ENCODE results near the gene TMEM114. TPM values are rescaled to one million over a fixed set of nuclear protein-coding genes. Genes with fewer than 3 reads are reported as not detected.

The TMEM114 gene
- total RNA-seq, 4 donors from 2014 or later = not detected

DNA sequence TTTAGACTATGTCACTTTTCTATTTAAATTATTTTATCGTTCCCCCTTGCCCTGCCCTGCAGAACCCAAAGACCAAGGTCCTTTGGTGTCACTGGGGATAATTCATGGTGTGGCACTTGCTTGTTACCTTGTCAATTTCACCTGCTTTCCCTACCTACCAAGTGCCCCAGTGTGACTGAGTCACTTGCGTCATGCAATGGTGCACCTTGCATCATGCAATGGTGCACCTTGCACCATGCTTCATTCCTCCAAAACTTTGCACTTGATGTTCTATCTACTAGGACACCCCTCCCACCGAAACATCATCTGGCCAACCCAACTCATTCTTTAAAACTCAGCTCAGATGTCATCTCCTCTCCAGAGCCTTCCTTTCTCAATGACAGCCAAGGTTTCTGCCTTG is 47.1 kb downstream of the TMEM114 start:
- H3K36me3 ChIP-seq = no peaks in the 10 kb centered on the region
- WGBS, 2 donors = 63 to 94% methylated on average over 3 of the region's 3 CpGs
- no peak overlapping the region for H3K4me3 ChIP-seq
- no peak for TF ChIP-seq EP300 (IDR thresholded peaks at IDR 0.05)
- no peak overlapping the region for H3K27ac ChIP-seq
- no peaks in the 10 kb centered on the region for H3K9me3 ChIP-seq
- H3K4me1 ChIP-seq = no peaks in the 10 kb centered on the region
- DNase-seq (ENCODE audit: low spot score in 2 of 2) = no peak
- H3K27me3 ChIP-seq = no peaks in the 10 kb centered on the region

- no peak overlapping the region for H3K27ac ChIP-seq
- no peaks in the 10 kb centered on the region for H3K27me3 ChIP-seq
- H3K4me3 ChIP-seq = no peak overlapping the region
- no peaks in the 10 kb centered on the region for H3K36me3 ChIP-seq
- no peaks in the 10 kb centered on the region for H3K9me3 ChIP-seq
- no peaks in the 10 kb centered on the region for H3K4me1 ChIP-seq
- TF ChIP-seq, protein P1, sequence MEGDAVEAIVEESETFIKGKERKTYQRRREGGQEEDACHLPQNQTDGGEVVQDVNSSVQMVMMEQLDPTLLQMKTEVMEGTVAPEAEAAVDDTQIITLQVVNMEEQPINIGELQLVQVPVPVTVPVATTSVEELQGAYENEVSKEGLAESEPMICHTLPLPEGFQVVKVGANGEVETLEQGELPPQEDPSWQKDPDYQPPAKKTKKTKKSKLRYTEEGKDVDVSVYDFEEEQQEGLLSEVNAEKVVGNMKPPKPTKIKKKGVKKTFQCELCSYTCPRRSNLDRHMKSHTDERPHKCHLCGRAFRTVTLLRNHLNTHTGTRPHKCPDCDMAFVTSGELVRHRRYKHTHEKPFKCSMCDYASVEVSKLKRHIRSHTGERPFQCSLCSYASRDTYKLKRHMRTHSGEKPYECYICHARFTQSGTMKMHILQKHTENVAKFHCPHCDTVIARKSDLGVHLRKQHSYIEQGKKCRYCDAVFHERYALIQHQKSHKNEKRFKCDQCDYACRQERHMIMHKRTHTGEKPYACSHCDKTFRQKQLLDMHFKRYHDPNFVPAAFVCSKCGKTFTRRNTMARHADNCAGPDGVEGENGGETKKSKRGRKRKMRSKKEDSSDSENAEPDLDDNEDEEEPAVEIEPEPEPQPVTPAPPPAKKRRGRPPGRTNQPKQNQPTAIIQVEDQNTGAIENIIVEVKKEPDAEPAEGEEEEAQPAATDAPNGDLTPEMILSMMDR (IDR thresholded peaks at IDR 0.05) = no peak
- TF ChIP-seq EP300 (IDR thresholded peaks at IDR 0.05) = no peak
- TF ChIP-seq POLR2A (IDR thresholded peaks at IDR 0.05) = no peak
- DNase-seq (ENCODE audit: low spot score in 2 of 2) = no peak
- WGBS, 2 donors = 27 to 38% methylated on average over 2 of the region's 2 CpGs
Observed at GRCh38 chr16:8542393-8542792, 47.9 kb downstream of the TMEM114 start.

DNA sequence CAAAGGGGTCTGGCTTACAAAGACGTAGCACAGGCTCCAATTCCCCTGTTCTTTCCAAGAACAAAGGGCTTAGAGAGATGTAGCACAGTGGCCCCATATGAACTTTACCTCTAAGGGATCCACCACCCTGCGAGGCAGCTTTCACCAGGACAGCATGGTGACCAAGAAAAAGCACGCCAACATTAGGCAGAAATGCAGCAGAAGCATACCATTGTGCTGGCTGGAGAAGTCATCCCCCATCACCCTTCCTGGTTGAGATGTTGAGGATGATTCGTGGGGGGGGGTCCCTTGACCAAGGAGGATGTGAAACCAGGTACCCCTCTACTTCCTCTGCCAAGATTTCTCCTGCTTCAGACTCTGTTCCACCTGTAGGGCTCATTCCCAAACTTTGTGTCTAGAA is 48.4 kb downstream of the TMEM114 start:
- no peaks in the 10 kb centered on the region for H3K4me1 ChIP-seq
- H3K27me3 ChIP-seq = no peaks in the 10 kb centered on the region
- no peak overlapping the region for H3K27ac ChIP-seq
- H3K4me3 ChIP-seq = no peak overlapping the region
- DNase-seq (ENCODE audit: low spot score in 2 of 2) = no peak
- TF ChIP-seq POLR2A (IDR thresholded peaks at IDR 0.05) (no peak), EP300 (IDR thresholded peaks at IDR 0.05) (no peak)
- TF ChIP-seq, protein P1 (IDR thresholded peaks at IDR 0.05) = no peak
- no peaks in the 10 kb centered on the region for H3K36me3 ChIP-seq
- no peaks in the 10 kb centered on the region for H3K9me3 ChIP-seq
- 47 to 60% methylated on average over 3 to 4 of the region's 4 CpGs for WGBS, 2 donors

- TF ChIP-seq, protein P1 (IDR thresholded peaks at IDR 0.05) = no peak
- TF ChIP-seq EP300 (IDR thresholded peaks at IDR 0.05) = no peak
- TF ChIP-seq POLR2A (IDR thresholded peaks at IDR 0.05) = no peak
- Histone ChIP-seq H3K27ac (no peak overlapping the region), H3K9me3 (no peaks in the 10 kb centered on the region), H3K36me3 (no peaks in the 10 kb centered on the region), H3K4me3 (no peak overlapping the region), H3K4me1 (no peaks in the 10 kb centered on the region), H3K27me3 (no peaks in the 10 kb centered on the region)
- WGBS, 2 donors = 79 to 80% methylated on average over 6 of the region's 6 CpGs
- no peak for DNase-seq (ENCODE audit: low spot score in 2 of 2)
Observed at GRCh38 chr16:8537691-8538342, 52.5 kb downstream of the TMEM114 start.

GRCh38 chr16:8533509-8533908 is 56.8 kb downstream of the TMEM114 start:
- H3K4me1 ChIP-seq = no peaks in the 10 kb centered on the region
- H3K4me3 ChIP-seq = no peak overlapping the region
- WGBS, 2 donors = 89% methylated on average over 2 of the region's 2 CpGs
- TF ChIP-seq POLR2A (IDR thresholded peaks at IDR 0.05) (no peak), EP300 (IDR thresholded peaks at IDR 0.05) (no peak)
- TF ChIP-seq, protein P1 (IDR thresholded peaks at IDR 0.05) = no peak
- DNase-seq (ENCODE audit: low spot score in 2 of 2) = no peak
- H3K27ac ChIP-seq = no peak overlapping the region
- H3K9me3 ChIP-seq = no peaks in the 10 kb centered on the region
- H3K27me3 ChIP-seq = no peaks in the 10 kb centered on the region
- H3K36me3 ChIP-seq = no peaks in the 10 kb centered on the region
